NCI-H128 (cell line): ENCODE results near the gene NRM.
"Not testable (repeated sequence)": the region's sequence is repeated elsewhere in the genome, so short reads cannot be mapped to it uniquely, and the experiment has no call there.

Experiments
- DNase-seq: peaks from one replicate; lab custom pipeline; 2025; ENCODE audit not compliant: unreplicated experiment; lab: John Stamatoyannopoulos, UW

NRM gene

DNA sequence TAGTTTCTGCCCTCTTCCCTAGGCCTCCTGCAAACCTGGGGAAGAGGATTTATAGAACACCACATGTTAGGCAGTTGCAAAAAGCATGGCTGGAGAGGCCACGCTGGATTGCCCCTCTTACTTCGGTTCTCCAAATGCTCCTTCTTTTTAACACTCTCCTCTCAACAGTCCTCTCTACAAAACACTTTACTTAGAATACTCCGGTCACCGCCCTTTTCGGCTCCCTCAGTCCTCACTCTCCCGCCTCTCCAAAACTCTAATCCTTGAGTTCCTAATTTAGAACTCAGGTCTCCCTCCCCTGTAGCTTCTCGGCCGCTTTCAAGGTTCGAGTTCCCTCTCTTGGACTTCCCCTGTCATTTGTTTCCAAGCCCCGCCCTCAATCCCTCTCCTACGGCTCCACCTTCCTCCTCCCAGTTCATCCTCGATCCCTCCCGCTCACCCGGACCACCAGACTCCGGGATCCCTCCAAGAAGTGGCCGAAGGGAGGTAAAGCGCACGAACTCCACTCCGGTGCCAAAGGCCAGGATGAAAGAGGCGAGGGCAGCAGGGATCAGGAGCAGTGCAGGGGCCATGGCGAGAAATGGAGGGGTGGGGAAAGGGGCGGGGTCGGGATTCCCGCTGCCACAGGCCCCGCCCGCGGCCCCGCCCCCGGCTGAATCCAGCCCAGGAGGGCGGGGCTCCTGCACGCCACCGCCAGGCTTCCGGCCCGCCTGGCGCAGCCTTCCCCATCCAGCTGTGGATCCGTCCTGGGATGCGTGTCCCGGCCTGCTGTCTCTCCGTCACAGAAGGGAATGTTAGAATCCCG lies at the start of gene NRM:
TSS of gene NRM (minus strand) at position 582 of the 805 bp plus-strand sequence. CDS start at position 572, 10 bp downstream.
- peak; percentile 28 for DNase-seq

GRCh38 chr6:30740540-30740870 lies 49.7 kb upstream of the NRM start:
- no peak for DNase-seq

- no peak for DNase-seq
Measured at GRCh38 chr6:30738532-30738931, 47.7 kb upstream of the NRM start.

DNA sequence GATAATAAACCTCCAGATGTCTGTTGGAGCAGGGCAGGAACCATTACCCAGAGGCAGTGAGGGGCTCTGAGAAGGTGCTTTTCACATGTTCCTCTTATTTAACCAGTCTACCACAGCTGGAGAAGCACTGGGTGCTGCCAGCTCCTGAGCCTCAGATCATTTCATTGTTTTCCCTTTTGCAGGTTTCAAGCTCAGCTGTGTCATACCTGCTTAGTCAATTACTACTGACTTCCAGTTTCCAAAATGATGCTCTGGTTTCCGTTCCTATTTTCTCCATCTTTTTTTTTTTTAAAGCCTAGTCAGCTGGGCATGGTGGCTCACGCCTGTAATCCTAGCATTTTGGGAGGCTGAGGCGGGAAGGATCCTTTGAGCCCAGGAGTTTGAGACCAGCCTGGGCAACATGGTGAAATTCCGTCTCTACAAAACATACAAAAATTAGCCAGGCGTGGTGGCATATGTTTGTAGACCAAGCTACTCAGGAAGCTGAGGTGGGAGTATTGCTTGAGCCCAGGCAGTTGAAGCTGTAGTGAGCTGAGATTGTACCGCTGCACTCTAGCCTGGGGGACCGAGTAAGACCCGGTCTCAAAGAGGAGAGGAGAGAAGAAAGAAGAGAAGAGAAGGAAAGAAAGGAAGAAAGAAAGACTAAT lies 45.0 kb upstream of the NRM start:
- no peak for DNase-seq

DNA sequence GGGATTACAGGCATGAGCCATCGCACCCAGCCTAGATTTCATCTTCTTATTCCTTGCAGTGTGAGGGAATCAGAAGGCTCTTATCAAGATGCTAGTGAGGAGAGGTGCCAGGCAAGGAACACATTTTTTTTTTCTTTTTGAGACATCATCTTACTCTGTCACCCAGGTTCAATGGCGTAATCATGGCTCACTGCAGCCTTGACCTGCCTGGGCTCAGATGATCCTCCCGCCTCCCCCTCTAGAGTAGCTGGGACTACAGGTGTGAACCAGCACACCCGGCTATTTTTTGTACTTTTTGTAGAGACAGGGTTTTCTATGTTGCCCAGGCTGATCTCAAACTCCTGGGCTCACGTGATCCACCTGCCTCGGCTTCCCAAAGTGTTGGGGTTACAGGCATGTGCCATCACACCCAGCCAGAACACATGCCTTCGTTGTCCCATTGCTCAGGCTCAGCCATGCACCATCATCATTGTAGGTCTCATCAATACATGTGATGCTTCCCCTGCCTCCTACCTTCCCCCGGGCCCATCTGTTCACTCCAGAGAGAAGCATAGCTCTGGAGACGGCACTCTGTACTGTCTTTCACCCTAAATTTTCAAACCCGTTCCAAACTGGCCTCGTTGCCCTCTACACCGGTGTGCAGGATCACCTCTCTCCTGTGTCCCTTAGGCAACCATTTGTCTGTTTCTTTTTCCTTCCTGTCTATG lies 41.6 kb upstream of the NRM start:
- DNase-seq, result no peak

GRCh38 chr6:30730601-30731435 lies 40.0 kb upstream of the NRM start:
- DNase-seq, result peak; percentile 53

DNA sequence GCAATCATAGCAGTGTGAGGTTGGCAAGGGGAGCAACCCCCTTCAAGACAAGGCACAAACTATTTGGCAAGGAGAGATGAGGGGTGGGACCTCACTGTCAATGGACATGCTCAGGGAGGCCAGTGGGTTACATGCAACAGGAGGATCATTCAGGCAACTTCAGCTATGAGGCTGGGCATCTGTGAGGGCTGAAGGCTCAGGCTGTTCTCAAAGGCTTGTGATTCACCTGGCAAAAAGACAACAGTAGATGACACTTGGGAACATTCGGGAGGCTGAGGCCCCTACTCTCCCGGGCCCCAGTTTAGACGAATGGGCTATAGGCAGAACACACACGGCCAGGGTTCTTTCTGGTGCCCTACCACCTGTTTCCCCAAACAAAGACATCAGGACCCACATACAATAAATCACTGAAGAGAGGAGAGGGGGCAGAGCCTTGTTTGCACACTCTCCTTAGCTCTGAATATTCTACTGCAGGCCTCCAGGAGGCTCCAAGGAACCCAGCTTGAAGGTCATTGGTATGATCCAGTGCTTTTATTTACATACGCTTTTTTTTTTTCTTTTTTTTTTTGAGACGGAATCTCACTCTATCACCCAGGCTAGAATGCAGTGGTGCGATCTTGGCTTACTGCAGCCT lies 37.3 kb upstream of the NRM start:
- DNase-seq, result no peak

DNA sequence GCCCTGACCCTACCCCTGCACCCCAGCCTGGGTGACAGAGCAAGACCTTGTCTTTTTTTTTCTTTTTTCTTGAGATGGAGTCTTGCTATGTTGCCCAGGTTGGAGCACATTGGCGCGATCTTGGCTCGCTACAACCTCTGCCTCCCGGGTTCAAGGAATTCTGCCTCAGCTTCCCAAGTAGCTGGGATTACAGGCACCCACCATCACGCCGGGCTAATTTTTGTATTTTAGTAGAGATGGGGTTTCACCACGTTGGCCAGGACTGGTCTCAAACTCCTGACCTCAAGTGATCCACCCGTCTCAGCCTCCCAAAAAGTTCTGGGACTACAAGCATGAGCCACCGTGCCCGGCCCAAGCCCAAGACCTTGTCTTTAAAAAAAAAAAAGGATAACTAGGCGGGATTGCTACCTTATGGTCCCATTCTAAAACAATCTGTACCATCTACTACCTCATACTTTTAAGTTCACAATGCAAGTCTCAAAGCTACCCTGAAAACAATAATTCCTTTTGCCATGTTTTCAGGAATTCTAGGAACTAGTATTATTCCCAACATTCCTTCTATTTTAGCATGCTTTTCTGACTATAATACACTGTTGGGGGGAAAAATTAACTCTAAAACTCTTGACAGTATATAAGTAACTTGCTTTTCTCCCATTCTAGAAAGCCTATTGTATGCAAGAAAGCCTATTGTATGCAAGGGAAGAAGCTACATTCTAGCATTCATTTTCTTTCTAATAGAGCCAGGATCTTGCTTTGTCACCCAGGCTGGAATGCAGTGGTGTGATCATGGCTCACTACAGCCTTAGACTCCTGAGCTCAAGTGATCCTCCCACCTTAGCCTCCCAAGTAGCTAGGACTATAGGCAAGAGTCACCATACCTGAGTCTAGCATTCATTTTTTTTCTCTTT lies 36.0 kb upstream of the NRM start:
- no peak for DNase-seq

DNA sequence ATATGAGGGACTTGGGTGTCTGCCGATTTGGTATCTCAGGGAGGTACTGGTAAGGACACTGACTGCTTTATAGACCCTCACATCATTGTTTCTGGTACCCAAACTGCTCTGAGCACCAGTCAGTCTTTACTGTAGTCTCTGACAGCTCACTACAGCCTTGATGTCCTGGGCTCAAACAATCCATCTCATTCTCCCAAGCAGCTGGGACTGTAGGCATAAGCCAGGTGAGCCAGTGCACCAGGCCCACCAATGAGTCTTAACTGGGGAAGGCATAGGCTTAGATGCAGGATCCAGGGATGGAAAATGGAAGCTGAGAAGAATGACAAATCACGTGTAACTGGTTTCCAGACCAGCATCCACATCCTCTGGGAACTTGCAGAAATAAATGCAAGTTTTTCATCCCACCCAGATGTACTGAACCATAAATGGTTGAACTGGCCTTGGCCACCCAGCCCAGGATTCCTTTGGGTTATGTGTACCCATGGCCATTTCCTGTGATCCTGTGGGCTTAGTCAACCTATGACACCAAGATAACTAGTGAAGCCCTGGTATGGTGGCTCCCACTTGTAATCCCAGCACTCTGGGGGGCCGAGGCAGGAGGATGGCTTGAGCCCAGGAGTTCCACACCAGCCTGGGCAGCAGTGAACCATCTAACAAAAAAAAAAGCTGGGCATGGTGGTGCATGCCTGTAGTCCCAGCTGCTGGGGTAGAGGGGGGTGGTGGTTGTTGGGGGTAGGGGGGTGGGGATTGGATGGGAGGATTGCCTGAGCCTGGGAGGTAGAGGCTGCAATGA lies 35.1 kb upstream of the NRM start:
- DNase-seq, result no peak

DNA sequence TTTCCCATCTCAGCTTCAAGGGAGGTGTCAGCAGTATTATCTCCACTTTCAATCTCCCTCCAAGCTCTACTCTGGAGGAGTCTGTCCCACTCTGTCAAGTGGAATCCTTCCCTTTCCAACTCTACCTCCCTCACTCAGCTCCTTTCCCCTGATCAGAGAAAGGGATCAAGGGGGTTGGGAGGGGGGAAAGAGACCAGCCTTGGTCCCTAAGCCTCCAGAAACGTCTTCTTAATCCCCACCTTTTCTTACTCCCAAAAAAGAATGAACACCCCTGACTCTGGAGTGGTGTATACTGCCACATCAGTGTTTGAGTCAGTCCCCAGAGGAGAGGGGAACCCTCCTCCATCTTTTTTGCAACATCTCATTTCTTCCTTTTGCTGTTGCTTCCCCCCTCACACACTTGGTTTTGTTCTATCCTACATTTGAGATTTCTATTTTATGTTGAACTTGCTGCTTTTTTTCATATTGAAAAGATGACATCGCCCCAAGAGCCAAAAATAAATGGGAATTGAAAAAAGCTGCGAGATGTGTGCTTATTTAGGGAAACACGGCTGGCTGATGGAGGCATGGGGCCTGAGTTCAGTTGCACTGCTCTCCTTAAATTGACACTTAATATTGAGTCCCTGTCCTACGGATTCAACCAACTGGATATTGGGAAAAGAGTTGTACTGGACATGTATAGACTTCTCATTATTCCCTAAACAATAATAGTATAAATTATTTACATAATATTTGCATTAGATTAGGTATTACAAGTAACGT lies 34.3 kb upstream of the NRM start:
- DNase-seq, result no peak

- DNase-seq, result not testable (repeated sequence)
Measured at GRCh38 chr6:30723843-30724741, 33.3 kb upstream of the NRM start.

- DNase-seq, result not testable (repeated sequence)
Measured at GRCh38 chr6:30723159-30723842, 32.5 kb upstream of the NRM start.

- DNase-seq, result peak; percentile 47
Measured at GRCh38 chr6:30722280-30723112, 31.7 kb upstream of the NRM start.

DNA sequence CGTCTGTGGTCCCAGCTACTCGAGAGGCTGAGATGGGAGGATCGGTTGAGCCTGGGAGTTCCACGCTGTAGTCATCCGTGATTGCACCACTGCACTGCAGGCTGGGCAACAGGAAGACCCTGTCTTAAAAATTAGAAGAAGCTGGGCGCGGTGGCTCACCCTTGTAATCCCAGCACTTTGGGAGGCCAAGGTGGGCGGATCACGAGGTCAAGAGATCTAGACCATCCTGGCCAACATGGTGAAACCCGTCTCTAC lies 31.2 kb upstream of the NRM start:
- DNase-seq, result not testable (repeated sequence)

GRCh38 chr6:30721198-30722024 lies 30.6 kb upstream of the NRM start:
- peak; percentile 72 for DNase-seq
